Stimulated activated naive B cell treated with anti-CD40 and anti-IgM and Interleukin-4, amounts not matched to agents 10 μg/mL and 1 μg/mL and 100 μg/mL, for 72 hours (primary cell): ENCODE measurements around the gene TTC9B.
A peak's percentile ranks its signal among the peaks of the same experiment; 100 is the strongest.
"Not testable (repeated sequence)": the region's sequence is repeated elsewhere in the genome, so short reads cannot be mapped to it uniquely, and the experiment has no call there.

Experiments used
- ATAC-seq, 2 donors: fragments of 150-1000 bp; cut with Tn5 transposase; replicated peaks; 2 replicates each; pipeline ENCODE4 v1.10.0; 2021; ENCODE audit warnings: moderate library complexity in 1 of 2
- DNase-seq: peaks from one replicate; pipeline ENCODE4 v3.0.0; 2021
- H3K27ac Mint-ChIP-seq: one replicate; pipeline ENCODE4 v1.8.0; 2022; ENCODE audit warnings: mild to moderate bottlenecking, mixed read lengths
- H3K27me3 Mint-ChIP-seq, 2 donors: one replicate each; pipeline ENCODE4 v1.8.0; 2022; ENCODE audit warnings: mixed read lengths in 2 of 2
- H3K36me3 Mint-ChIP-seq, 2 donors: one replicate each; pipeline ENCODE4 v1.8.0; 2022; ENCODE audit warnings: mixed read lengths in 2 of 2, mild to moderate bottlenecking in 1 of 2
- H3K4me1 Mint-ChIP-seq, 2 donors: one replicate each; pipeline ENCODE4 v1.8.0; 2022; ENCODE audit warnings: mixed read lengths in 2 of 2, mild to moderate bottlenecking in 1 of 2
- H3K4me3 Mint-ChIP-seq, 2 donors: one replicate each; pipeline ENCODE4 v1.8.0; 2022; ENCODE audit warnings: mild to moderate bottlenecking in 2 of 2, mixed read lengths in 2 of 2, moderate library complexity in 1 of 2
- H3K9me3 Mint-ChIP-seq, 2 donors: one replicate each; pipeline ENCODE4 v1.8.0; 2022; ENCODE audit warnings: mixed read lengths in 2 of 2, mild to moderate bottlenecking in 1 of 2

Gene TTC9B

DNA sequence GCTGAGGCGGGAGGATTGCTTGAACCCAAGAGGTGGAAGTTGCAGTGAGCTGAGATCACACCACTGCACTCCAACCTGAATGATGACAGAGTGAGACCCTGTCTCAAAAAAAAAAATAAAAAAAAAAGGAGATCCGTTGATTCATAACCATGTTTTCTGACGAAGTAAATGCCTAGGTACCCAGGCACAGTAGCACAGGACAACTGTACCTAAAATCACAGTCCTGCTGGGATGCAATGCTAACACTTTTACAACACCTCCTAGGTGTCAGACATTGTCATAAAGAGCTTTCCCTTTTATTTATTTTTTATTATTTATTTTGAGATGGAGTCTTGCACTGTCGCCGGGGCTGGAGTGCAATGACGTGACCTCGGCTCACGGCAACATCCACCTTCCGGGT, 2.5 kb upstream of the TTC9B start:
- Mint-ChIP-seq H3K27me3 (peaks cover 51 to 73% of the 10 kb centered on the region in 2 donors), H3K27ac (no peak overlapping the region), H3K4me1 (peaks cover 20 to 46% of the 10 kb centered on the region in 2 donors), H3K4me3 (no peak overlapping the region), H3K9me3 (peaks cover 5 to 7% of the 10 kb centered on the region in 2 donors), H3K36me3 (peaks cover 3 to 7% of the 10 kb centered on the region in 2 donors)
- ATAC-seq, result no peak
- DNase-seq, result no peak

DNA sequence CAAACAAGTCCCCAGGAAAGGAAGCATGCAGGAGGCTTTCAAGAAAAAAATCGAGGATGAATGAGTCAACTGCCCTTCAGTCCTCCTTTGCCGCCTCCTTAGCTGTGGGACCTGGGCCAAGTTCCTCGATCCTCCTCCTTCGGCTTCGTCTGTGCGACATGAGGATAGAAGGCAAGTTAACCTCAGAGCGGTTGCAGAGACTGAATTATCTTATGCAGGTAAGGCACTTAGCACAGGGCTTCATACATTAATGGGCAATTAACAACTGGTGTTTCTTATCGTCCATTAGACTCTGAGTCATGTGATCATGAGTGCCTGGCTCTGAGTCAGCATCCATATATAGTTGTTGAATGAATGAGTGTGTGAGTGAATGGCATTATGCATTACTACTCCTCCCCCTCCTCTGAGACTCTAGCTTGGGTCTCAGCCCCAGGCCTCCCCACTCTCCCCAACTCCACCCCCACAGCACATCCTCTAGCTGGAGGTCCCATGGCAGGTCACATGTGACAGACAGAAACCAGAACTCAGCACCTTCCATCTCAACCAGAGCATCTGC, 1.6 kb upstream of the TTC9B start:
- ATAC-seq (peak; percentile 15 to 33), DNase-seq (no peak)
- Mint-ChIP-seq H3K27me3 (peaks cover 43 to 64% of the 10 kb centered on the region in 2 donors), H3K27ac (no peak overlapping the region), H3K36me3 (peaks cover 3 to 7% of the 10 kb centered on the region in 2 donors), H3K4me1 (peaks cover 16 to 41% of the 10 kb centered on the region in 2 donors), H3K9me3 (peaks cover 5 to 6% of the 10 kb centered on the region in 2 donors), H3K4me3 (no peak overlapping the region)

DNA sequence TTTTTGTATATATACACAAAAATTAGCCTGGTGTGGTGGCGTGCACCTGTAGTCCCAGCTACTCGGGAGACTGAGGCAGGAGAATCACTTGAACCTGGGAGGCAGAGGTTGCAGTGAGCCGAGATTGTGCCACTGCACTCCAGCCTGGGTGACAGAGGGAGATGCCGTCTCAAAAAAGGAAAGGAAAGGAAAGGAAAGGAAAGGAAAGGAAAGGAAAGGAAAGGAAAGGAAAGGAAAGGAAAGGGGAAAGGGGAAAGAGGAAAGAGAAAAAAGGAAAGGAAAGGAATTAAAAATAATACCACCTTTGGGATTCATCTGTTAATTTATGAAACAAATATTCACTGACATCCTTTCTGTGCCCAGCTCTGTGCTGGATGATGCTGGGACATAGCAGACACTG, 845 bp upstream of the TTC9B start:
- not testable (repeated sequence) for H3K9me3 Mint-ChIP-seq, H3K4me3 Mint-ChIP-seq, ATAC-seq, H3K27ac Mint-ChIP-seq, DNase-seq
- Mint-ChIP-seq H3K36me3 (peaks cover 3 to 11% of the 10 kb centered on the region in 2 donors), H3K27me3 (peaks cover 35 to 56% of the 10 kb centered on the region in 2 donors), H3K4me1 (peaks cover 16 to 41% of the 10 kb centered on the region in 2 donors)

DNA sequence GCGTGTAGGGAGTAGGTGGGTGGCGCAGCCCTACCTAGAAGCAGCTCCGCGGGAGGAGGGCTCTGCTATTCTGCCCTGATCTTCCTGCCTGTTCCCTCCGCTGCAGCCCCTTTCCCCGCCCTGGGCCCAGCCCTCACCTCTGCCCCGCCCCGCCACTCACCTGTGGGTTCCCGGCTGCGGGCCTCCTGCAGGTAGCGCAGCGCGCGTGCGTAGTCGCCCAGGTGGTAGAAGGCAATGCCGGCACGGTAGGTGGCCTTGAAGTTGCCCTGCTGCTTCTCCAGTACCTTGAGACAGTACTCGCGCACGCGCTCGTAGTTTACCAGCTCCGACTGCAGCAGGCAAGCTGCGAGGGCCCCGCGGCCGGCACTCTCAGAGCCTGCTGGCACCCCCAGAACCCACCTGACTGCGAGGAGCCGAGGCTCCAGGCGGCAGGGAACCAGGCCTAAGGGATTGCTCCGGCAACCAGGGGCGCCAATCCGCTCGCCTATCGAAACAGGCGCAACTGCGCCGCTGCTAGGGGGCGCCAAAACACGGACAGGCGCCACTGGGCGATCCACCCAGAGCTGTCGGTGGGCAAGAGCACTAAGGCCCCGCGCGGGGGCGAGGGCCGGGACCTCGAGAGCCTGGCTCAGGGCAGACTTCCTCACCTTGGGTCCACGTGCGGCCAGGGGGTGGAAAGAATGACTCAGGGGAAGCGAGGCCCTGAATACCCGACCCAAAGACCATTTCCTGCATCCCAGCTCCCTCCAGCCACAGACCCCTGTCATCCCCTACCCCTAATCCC, 965 bp downstream of the TTC9B start:
- DNase-seq (no peak), ATAC-seq (peak in 1 of 2 donors; percentile 18)
- Mint-ChIP-seq H3K9me3 (peaks cover 4 to 5% of the 10 kb centered on the region in 2 donors), H3K4me1 (peaks cover 16 to 40% of the 10 kb centered on the region in 2 donors), H3K4me3 (peak overlapping the region in 1 of 2 donors; percentile 32), H3K36me3 (peaks cover 12 to 21% of the 10 kb centered on the region in 2 donors), H3K27ac (no peak overlapping the region), H3K27me3 (peaks cover 34 to 51% of the 10 kb centered on the region in 2 donors)

DNA sequence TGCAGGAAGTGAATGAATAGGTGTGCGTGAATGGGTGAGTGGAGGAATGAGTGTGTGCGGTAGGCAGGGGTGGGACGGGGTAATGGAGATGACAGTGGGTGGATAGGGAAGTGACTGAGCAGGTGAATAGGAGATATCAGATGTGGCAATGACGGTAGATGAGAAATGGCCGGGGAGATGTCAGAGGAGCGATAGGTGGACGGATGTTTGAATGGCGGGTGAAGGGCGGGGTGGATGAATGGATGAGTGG, 1.5 kb downstream of the TTC9B start:
- H3K4me1 Mint-ChIP-seq, result peaks cover 13 to 35% of the 10 kb centered on the region in 2 donors
- peaks cover 14 to 20% of the 10 kb centered on the region in 2 donors for H3K36me3 Mint-ChIP-seq
- DNase-seq (no peak), ATAC-seq (peak in 1 of 2 donors; percentile 20)
- no peak overlapping the region for H3K4me3 Mint-ChIP-seq
- no peak overlapping the region for H3K27ac Mint-ChIP-seq
- H3K9me3 Mint-ChIP-seq, result no peaks in the 10 kb centered on the region
- peaks cover 29 to 46% of the 10 kb centered on the region in 2 donors for H3K27me3 Mint-ChIP-seq

DNA sequence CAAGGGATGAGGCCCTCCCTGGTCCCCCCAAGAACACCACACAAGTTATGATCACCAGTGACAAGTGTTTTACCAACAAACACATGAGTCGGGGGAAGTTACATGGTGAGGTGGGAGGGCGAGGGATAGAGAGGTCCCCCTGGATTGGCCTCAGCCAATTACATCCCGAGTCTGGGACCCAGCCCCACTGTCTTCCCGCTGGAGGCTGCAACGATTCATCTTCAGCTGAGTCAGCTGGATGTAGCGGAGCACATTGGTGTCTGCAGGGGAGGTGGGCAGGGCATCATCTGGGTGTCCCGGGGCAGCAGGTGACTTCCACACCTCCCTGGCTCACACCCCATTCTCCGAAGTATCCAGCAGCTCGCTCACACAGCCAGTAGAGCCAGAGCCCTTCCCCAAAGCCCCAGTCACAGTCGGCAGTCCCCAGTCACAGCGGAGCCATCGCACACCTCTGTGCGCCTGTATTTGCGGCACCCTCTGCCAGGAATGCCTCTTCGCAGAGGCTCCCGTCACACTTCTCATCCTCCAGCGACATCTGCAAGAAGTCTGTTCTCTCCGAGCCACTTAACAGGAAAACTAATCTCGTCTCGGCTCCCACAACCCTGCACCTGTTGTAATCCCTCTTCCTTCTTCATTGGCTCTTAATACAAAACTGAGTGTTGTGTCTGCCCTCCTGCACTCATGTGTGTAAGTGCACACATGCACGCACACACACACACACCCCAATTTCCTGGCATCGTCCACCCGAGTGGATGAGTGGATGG, 2.0 kb downstream of the TTC9B start:
- ATAC-seq (no peak), DNase-seq (no peak)
- Mint-ChIP-seq H3K36me3 (peaks cover 17 to 25% of the 10 kb centered on the region in 2 donors), H3K27ac (no peak overlapping the region), H3K27me3 (peaks cover 28 to 46% of the 10 kb centered on the region in 2 donors), H3K4me3 (no peak overlapping the region), H3K4me1 (peaks cover 13 to 35% of the 10 kb centered on the region in 2 donors), H3K9me3 (no peaks in the 10 kb centered on the region)

DNA sequence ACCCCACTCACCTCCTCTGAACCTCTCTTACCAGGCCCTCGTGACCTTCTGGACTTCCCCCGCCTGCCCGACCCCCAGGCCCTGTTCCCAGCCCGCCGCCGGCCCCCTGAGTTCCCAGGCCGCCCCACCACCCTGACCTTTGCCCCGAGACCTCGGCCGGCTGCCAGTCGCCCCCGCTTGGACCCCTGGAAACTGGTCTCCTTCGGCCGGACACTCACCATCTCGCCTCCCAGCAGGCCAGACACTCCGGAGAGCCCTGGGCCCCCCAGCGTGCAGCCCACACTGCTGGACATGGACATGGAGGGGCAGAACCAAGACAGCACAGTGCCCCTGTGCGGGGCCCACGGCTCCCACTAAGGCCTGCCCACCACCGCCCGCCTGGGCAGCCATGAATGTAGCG, 3.2 kb downstream of the TTC9B start:
- Mint-ChIP-seq H3K9me3 (no peaks in the 10 kb centered on the region), H3K27ac (no peak overlapping the region), H3K4me3 (no peak overlapping the region), H3K36me3 (peaks cover 20 to 37% of the 10 kb centered on the region in 2 donors), H3K4me1 (peaks cover 10 to 31% of the 10 kb centered on the region in 2 donors), H3K27me3 (peaks cover 24 to 40% of the 10 kb centered on the region in 2 donors)
- no peak for ATAC-seq
- DNase-seq, result no peak

DNA sequence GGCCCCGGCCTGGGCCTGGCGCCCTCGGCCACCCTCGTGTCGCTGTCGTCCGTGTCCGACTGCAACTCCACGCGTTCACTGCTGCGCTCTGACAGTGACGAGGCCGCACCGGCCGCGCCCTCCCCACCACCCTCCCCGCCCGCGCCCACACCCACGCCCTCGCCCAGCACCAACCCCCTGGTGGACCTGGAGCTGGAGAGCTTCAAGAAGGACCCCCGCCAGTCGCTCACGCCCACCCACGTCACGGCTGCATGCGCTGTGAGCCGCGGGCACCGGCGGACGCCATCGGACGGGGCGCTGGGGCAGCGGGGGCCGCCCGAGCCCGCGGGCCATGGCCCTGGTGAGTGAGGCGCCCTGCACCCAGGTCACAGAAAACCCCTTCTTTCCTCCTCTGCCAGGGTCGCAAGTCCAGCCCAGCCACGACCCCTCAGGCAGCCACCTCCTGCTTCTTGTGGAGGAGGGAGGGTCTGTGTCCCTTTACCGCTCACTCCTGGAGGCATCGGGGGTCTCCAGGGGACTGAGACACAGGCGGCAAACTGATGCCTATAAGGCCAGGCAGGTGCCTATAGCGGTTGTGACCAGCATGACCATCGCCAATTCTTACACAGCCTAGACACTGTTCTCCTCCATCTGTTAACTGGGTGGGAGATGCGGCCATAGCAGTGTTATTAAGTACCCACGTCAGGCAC, 4.2 kb downstream of the TTC9B start:
- H3K4me3 Mint-ChIP-seq, result no peak overlapping the region
- H3K36me3 Mint-ChIP-seq, result peaks cover 20 to 43% of the 10 kb centered on the region in 2 donors
- no peak overlapping the region for H3K27ac Mint-ChIP-seq
- H3K27me3 Mint-ChIP-seq, result peaks cover 21 to 31% of the 10 kb centered on the region in 2 donors
- DNase-seq (no peak), ATAC-seq (no peak)
- no peaks in the 10 kb centered on the region for H3K9me3 Mint-ChIP-seq
- peaks cover 9 to 22% of the 10 kb centered on the region in 2 donors for H3K4me1 Mint-ChIP-seq

DNA sequence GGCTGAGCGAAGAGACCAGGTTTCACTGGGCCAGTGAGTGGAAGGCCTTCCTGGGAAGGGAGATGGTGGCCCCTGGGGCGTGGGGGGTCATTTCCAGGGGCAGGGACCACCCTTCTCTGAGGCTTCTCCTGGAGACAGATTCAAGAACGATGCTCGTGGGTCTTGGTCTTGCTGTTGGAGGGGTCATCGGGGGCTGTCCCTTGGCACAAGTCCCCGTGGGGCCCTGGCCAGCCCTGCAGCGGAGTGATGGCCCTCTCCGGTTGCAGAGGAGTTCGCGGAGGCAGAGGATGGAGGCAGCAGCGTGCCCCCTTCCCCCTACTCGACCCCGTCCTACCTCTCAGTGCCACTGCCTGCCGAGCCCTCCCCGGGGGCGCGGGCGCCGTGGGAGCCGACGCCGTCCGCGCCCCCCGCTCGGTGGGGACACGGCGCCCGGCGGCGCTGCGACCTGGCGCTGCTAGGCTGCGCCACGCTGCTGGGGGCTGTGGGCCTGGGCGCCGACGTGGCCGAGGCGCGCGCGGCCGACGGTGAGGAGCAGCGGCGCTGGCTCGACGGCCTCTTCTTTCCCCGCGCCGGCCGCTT, 4.8 kb downstream of the TTC9B start:
- DNase-seq (no peak), ATAC-seq (no peak)
- Mint-ChIP-seq H3K27ac (no peak overlapping the region), H3K4me1 (peaks cover 9 to 15% of the 10 kb centered on the region in 2 donors), H3K27me3 (peaks cover 14 to 24% of the 10 kb centered on the region in 2 donors), H3K4me3 (no peak overlapping the region), H3K9me3 (no peaks in the 10 kb centered on the region), H3K36me3 (peaks cover 20 to 44% of the 10 kb centered on the region in 2 donors)

DNA sequence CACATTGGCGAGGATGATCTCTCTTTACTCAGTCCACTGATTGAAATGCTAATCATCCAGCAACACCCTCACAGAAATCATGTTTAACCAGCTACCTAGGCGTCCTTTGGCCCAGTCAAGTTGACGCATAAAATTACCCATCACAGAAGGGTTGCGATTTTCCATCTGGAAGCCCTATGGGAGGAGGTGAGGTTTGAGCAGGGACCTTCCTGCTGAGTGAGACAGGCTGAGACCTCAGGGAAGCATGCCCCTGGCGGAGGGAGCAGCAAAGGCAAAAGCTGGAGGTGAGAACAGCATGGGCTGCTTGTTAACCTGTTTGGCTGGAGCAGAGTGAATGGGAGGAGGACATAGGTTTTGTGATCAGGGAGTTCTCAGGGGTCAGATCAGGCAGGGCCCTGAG, 7.3 kb downstream of the TTC9B start:
- peaks cover 21 to 50% of the 10 kb centered on the region in 2 donors for H3K36me3 Mint-ChIP-seq
- ATAC-seq (no peak), DNase-seq (no peak)
- H3K4me1 Mint-ChIP-seq, result no peaks in the 10 kb centered on the region
- H3K4me3 Mint-ChIP-seq, result no peak overlapping the region
- H3K27me3 Mint-ChIP-seq, result peaks cover under 1% of the 10 kb centered on the region in 2 donors
- no peaks in the 10 kb centered on the region for H3K9me3 Mint-ChIP-seq
- H3K27ac Mint-ChIP-seq, result no peak overlapping the region

DNA sequence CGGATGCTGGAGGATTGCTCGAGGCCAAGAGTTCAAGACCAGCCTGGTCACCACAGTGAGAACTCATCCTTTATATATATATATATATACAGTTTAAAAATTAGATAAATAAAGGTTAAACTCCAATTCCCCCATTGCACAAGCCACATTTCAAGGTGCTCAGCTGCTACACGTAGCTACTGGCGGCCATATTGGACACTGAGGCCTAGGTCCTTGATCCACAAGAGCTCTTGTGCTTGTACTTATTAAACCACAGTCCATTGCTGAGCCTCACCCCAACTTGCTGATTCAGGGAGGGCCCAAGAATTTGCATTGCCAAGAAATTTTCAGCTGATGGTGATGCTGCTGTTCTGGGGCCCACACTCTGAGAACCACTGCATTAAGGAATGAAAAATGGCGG, 9.6 kb downstream of the TTC9B start:
- no peaks in the 10 kb centered on the region for H3K9me3 Mint-ChIP-seq
- H3K4me1 Mint-ChIP-seq, result no peaks in the 10 kb centered on the region
- ATAC-seq, result no peak
- H3K27me3 Mint-ChIP-seq, result no peaks in the 10 kb centered on the region
- H3K36me3 Mint-ChIP-seq, result peaks cover 29 to 59% of the 10 kb centered on the region in 2 donors
- DNase-seq, result no peak
- H3K4me3 Mint-ChIP-seq, result no peak overlapping the region
- no peak overlapping the region for H3K27ac Mint-ChIP-seq

DNA sequence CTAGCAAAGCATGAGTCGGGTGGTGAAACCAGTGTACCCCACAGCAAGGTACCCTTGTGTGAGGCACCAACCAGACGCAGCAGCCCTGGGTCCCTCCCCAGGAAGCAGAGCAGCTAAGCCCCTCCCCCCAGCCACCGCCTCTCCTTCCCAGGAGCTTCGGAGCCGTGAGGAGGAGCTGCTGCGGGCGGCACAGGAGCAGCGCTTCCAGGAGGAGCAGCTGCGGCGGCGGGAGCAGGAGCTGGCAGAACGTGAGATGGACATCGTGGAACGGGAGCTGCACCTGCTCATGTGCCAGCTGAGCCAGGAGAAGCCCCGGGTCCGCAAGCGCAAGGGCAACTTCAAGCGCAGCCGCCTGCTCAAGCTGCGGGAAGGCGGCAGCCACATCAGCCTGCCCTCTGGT, 12.4 kb downstream of the TTC9B start:
- peaks cover 12 to 46% of the 10 kb centered on the region in 2 donors for H3K36me3 Mint-ChIP-seq
- H3K9me3 Mint-ChIP-seq, result no peaks in the 10 kb centered on the region
- no peak overlapping the region for H3K4me3 Mint-ChIP-seq
- no peak for ATAC-seq
- H3K4me1 Mint-ChIP-seq, result no peaks in the 10 kb centered on the region
- H3K27me3 Mint-ChIP-seq, result no peaks in the 10 kb centered on the region
- no peak overlapping the region for H3K27ac Mint-ChIP-seq
- no peak for DNase-seq

DNA sequence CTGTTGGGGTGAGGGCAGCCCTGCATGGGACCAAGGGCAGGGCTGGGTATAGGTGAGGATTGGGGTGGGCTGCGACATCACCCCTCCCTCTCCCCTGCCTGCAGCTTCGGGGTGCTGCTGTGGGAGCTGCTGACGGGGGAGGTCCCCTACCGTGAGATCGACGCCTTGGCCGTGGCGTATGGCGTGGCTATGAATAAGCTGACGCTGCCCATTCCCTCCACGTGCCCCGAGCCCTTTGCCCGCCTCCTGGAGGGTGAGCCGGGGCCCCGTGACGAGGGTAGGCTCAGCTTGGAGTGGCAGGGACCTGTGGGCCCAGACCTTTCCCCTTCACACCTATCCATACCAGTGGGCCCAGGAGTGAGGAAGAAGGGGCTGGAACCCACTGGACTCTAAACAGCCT, 13.8 kb downstream of the TTC9B start:
- no peaks in the 10 kb centered on the region for H3K9me3 Mint-ChIP-seq
- no peak for ATAC-seq

More for the DNA sequence above, 13.8 kb downstream of the TTC9B start:
- H3K27ac Mint-ChIP-seq, result no peak overlapping the region
- DNase-seq, result no peak
- peaks cover 14 to 37% of the 10 kb centered on the region in 2 donors for H3K36me3 Mint-ChIP-seq
- no peaks in the 10 kb centered on the region for H3K4me1 Mint-ChIP-seq
- no peaks in the 10 kb centered on the region for H3K27me3 Mint-ChIP-seq
- H3K4me3 Mint-ChIP-seq, result no peak overlapping the region
